HepG2 (cell line): ENCODE measurements around the gene KIF3C. TPM values are rescaled to one million over a fixed set of nuclear protein-coding genes. Genes with fewer than 3 reads are reported as not detected.

Source experiments
- AFF4 ChIP-seq: sonication (generic); formaldehyde crosslinking; IDR thresholded peaks from 2 replicates; pipeline ENCODE4 v1.4.0; 2020; ENCODE audit warnings: missing genetic modification reagents
- HMG20A ChIP-seq: IDR thresholded peaks from 2 replicates; pipeline ENCODE4 v1.6.1; 2016; ENCODE audit warnings: borderline replicate concordance
- HOXA5 ChIP-seq: sonication (generic); formaldehyde crosslinking; IDR thresholded peaks from 2 replicates; pipeline ENCODE4 v1.4.0; 2020; ENCODE audit warnings: missing genetic modification reagents
- JARID2 ChIP-seq: sonication (generic); formaldehyde crosslinking; IDR thresholded peaks from 2 replicates; pipeline ENCODE4 v1.8.1; 2023; ENCODE audit warnings: missing genetic modification reagents, inconsistent platforms; ENCODE audit not compliant: insufficient replicate concordance
- MLX ChIP-seq: IDR thresholded peaks from 2 replicates; pipeline ENCODE4 v1.6.1; 2016
- MZF1 ChIP-seq: sonication (generic); formaldehyde crosslinking; IDR thresholded peaks from 2 replicates; pipeline ENCODE4 v1.8.1; 2023; ENCODE audit warnings: mild to moderate bottlenecking, missing genetic modification reagents, borderline replicate concordance
- NFE2L2 ChIP-seq: fragments of 150-350 bp; IDR thresholded peaks from 2 replicates; pipeline ENCODE4 v1.6.1; 2014; ENCODE audit warnings: low read length
- NR2C2 ChIP-seq: sonication (generic); formaldehyde crosslinking; IDR thresholded peaks from 2 replicates; pipeline ENCODE4 v1.4.0; 2020; ENCODE audit warnings: missing genetic modification reagents, mild to moderate bottlenecking, moderate library complexity, borderline replicate concordance
- RFX5 ChIP-seq: IDR thresholded peaks from 2 replicates; pipeline ENCODE4 v1.6.1; 2011; ENCODE audit warnings: low read depth, low read length, improper control_type of control experiment
- SMYD3 ChIP-seq: sonication (generic); formaldehyde crosslinking; IDR thresholded peaks from 2 replicates; pipeline ENCODE4 v1.8.1; 2023; ENCODE audit warnings: mild to moderate bottlenecking, missing genetic modification reagents
- SOX6 ChIP-seq, 2 experiments: fragments of 450-650 bp in 1 of 2; sonication (generic) in 1 of 2; formaldehyde crosslinking in 1 of 2; IDR thresholded peaks; 2 replicates each; pipeline versions ENCODE4 v1.4.0 to v1.6.1; 2017 to 2020; ENCODE audit warnings: antibody characterized with exemption in 1 of 2, mild to moderate bottlenecking in 1 of 2, missing genetic modification reagents in 1 of 2
- SP4 ChIP-seq: sonication (generic); formaldehyde crosslinking; IDR thresholded peaks from 2 replicates; pipeline ENCODE4 v1.8.1; 2023; ENCODE audit warnings: mild to moderate bottlenecking, missing genetic modification reagents
- SRY ChIP-seq: sonication (generic); formaldehyde crosslinking; IDR thresholded peaks from 2 replicates; pipeline ENCODE4 v1.8.0; 2022; ENCODE audit warnings: mild to moderate bottlenecking, missing genetic modification reagents
- TARDBP ChIP-seq: sonication (generic); formaldehyde crosslinking; IDR thresholded peaks from 2 replicates; pipeline ENCODE4 v1.8.0; 2022; ENCODE audit warnings: mild to moderate bottlenecking, missing genetic modification reagents
- TFAP4 ChIP-seq: sonication (generic); IDR thresholded peaks from 2 replicates; pipeline ENCODE4 v1.6.1; 2016; ENCODE audit warnings: low read depth, borderline replicate concordance
- TOPORS ChIP-seq: sonication (generic); formaldehyde crosslinking; IDR thresholded peaks from 2 replicates; pipeline ENCODE4 v1.8.0; 2023; ENCODE audit warnings: mild to moderate bottlenecking, missing genetic modification reagents
- YEATS4 ChIP-seq: sonication (generic); formaldehyde crosslinking; IDR thresholded peaks from 2 replicates; pipeline ENCODE4 v1.4.0; 2020; ENCODE audit warnings: missing genetic modification reagents, borderline replicate concordance
- ZMYM3 ChIP-seq: sonication (generic); formaldehyde crosslinking; IDR thresholded peaks from 2 replicates; pipeline ENCODE4 v1.5.1; 2020; ENCODE audit warnings: mild to moderate bottlenecking, missing genetic modification reagents
- ZNF34 ChIP-seq: sonication (generic); formaldehyde crosslinking; IDR thresholded peaks from 2 replicates; pipeline ENCODE4 v1.4.0; 2020; ENCODE audit warnings: mild to moderate bottlenecking, missing genetic modification reagents, borderline replicate concordance
- ZNF547 ChIP-seq: sonication (generic); formaldehyde crosslinking; IDR thresholded peaks from 2 replicates; pipeline ENCODE4 v1.5.1; 2020; ENCODE audit warnings: mild to moderate bottlenecking, missing genetic modification reagents
- ZNF572 ChIP-seq: sonication (generic); formaldehyde crosslinking; IDR thresholded peaks from 2 replicates; pipeline ENCODE4 v1.5.1; 2020; ENCODE audit warnings: mild to moderate bottlenecking, missing genetic modification reagents
- ZNF589 ChIP-seq: sonication (generic); formaldehyde crosslinking; conservative IDR thresholded peaks from 2 replicates; pipeline ENCODE4 v1.8.0; 2022; ENCODE audit warnings: mild to moderate bottlenecking, moderate library complexity, missing genetic modification reagents
- ZNF839 ChIP-seq: sonication (generic); formaldehyde crosslinking; IDR thresholded peaks from 2 replicates; pipeline ENCODE4 v1.4.0; 2020; ENCODE audit warnings: missing genetic modification reagents, mild to moderate bottlenecking, borderline replicate concordance
- polyA plus RNA-seq, 8 experiments: library from polyadenylated mRNA; depleted of rRNA in 3 of 8; stranded (reverse) in 7 of 8; unstranded in 1 of 8; fragments of >200 nt; fragmentation: Illumina TruSeq in 4 of 8; extraction: Trizol in 4 of 8; gene quantifications; 2 replicates each; pipeline versions ENCODE4 v1.2.1 to v1.2.3, GENCODE V29; 2011 to 2016; ENCODE audit warnings: low read depth in 4 of 8, missing spikeins in 1 of 8, mixed read lengths in 1 of 8; ENCODE audit not compliant: insufficient read depth in 1 of 8
- total RNA-seq, 5 experiments: library from RNA; depleted of rRNA; stranded (reverse); fragments of >200 nt; fragmentation: Illumina TruSeq; extraction: Trizol; gene quantifications; 2 replicates each; pipeline ENCODE4 v1.2.3, GENCODE V29; 2016; ENCODE audit warnings: low read depth in 1 of 5

Gene KIF3C
- total and polyA plus RNA-seq, 2 of the 13 experiments (the other 11 are each of a cell fraction or from before 2014, with no cell fraction given), result 3.6 to 4.9 TPM

- no peak for TF ChIP-seq NR2C2 (CRISPR knock-in tag)
- no peak for TF ChIP-seq ZNF34 (CRISPR knock-in tag)
- TF ChIP-seq NFE2L2, result peak; percentile 26; the same call in 1 of the 2 replicates
- no peak for TF ChIP-seq ZNF839
- no peak for TF ChIP-seq SP4 (CRISPR knock-in tag)
- TF ChIP-seq RFX5, result no peak
- peak; percentile 38 for TF ChIP-seq ZMYM3 (CRISPR knock-in tag)
- TF ChIP-seq ZNF589 (CRISPR knock-in tag), result no peak
- no peak for TF ChIP-seq ZNF572 (CRISPR knock-in tag)
- no peak for TF ChIP-seq YEATS4 (CRISPR knock-in tag)
- TF ChIP-seq AFF4, result no peak
- no peak for TF ChIP-seq ZNF547 (CRISPR knock-in tag)
- no peak for TF ChIP-seq HOXA5 (CRISPR knock-in tag)
- peak; percentile 74 for TF ChIP-seq HMG20A (CRISPR knock-in tag)
- TF ChIP-seq TOPORS (CRISPR knock-in tag), result no peak
- TF ChIP-seq SOX6 (IDR thresholded peaks at IDR 0.05), result no peak
- TF ChIP-seq SOX6 (CRISPR knock-in tag; IDR thresholded peaks at IDR 0.05), result no peak; the same call in 1 of the 2 replicates
- peak; percentile 47; the same call in 1 of the 2 replicates for TF ChIP-seq TARDBP (CRISPR knock-in tag)
- no peak for TF ChIP-seq JARID2 (CRISPR knock-in tag)
- no peak; the same call in 1 of the 2 replicates for TF ChIP-seq TFAP4
- TF ChIP-seq MZF1 (CRISPR knock-in tag), result no peak
- no peak for TF ChIP-seq SMYD3 (CRISPR knock-in tag)
- no peak for TF ChIP-seq SRY
- no peak for TF ChIP-seq MLX (CRISPR knock-in tag)
Observed at GRCh38 chr2:25885933-25886332, 96.4 kb downstream of the KIF3C start (continued).
